HG03097 (cell line): ENCODE results near the gene COG5.
"Not testable (repeated sequence)": the region's sequence is repeated elsewhere in the genome, so short reads cannot be mapped to it uniquely, and the experiment has no call there.

Experiments used
- ATAC-seq: cut with Tn5 transposase; IDR thresholded peaks from one replicate; pipeline ENCODE4 v1.9.1; 2021; ENCODE audit not compliant: unreplicated experiment, low FRiP score

COG5 gene

GRCh38 chr7:107236862-107237261 lies 326.9 kb downstream of the COG5 start:
- no peak for ATAC-seq

- no peak for ATAC-seq
Measured at GRCh38 chr7:107234436-107234835, 329.3 kb downstream of the COG5 start.

- no peak for ATAC-seq
Measured at GRCh38 chr7:107233981-107234380, 329.7 kb downstream of the COG5 start.

- ATAC-seq, result no peak
Measured at GRCh38 chr7:107233174-107233573, 330.5 kb downstream of the COG5 start.

- ATAC-seq, result no peak
Measured at GRCh38 chr7:107232568-107233090, 331.1 kb downstream of the COG5 start.

GRCh38 chr7:107230334-107230733 lies 333.4 kb downstream of the COG5 start:
- no peak for ATAC-seq

GRCh38 chr7:107228291-107228690 lies 335.4 kb downstream of the COG5 start:
- no peak for ATAC-seq

GRCh38 chr7:107224374-107225223 lies 339.1 kb downstream of the COG5 start:
- ATAC-seq, result no peak

GRCh38 chr7:107220806-107221205 lies 342.9 kb downstream of the COG5 start:
- not testable (repeated sequence) for ATAC-seq

GRCh38 chr7:107220356-107220755 lies 343.4 kb downstream of the COG5 start:
- no peak for ATAC-seq

GRCh38 chr7:107219563-107220244 lies 344.0 kb downstream of the COG5 start:
- ATAC-seq, result no peak

GRCh38 chr7:107213945-107214344 lies 349.8 kb downstream of the COG5 start:
- no peak for ATAC-seq

- ATAC-seq, result no peak
Measured at GRCh38 chr7:107213193-107213788, 350.4 kb downstream of the COG5 start.

- no peak for ATAC-seq
Measured at GRCh38 chr7:107212725-107213124, 351.0 kb downstream of the COG5 start.

GRCh38 chr7:107210400-107210799 lies 353.3 kb downstream of the COG5 start:
- no peak for ATAC-seq

- no peak for ATAC-seq
Measured at GRCh38 chr7:107209565-107209964, 354.2 kb downstream of the COG5 start.

- no peak for ATAC-seq
Measured at GRCh38 chr7:107208563-107208962, 355.2 kb downstream of the COG5 start.

GRCh38 chr7:107208024-107208521 lies 355.6 kb downstream of the COG5 start:
- ATAC-seq, result no peak

GRCh38 chr7:107207459-107207858 lies 356.3 kb downstream of the COG5 start:
- no peak for ATAC-seq

- no peak for ATAC-seq
Measured at GRCh38 chr7:107206706-107207105, 357.0 kb downstream of the COG5 start.

- ATAC-seq, result no peak
Measured at GRCh38 chr7:107206136-107206535, 357.6 kb downstream of the COG5 start.
